Measurements from ENCODE around the gene C17orf113.
"Not testable (repeated sequence)": the region's sequence is repeated elsewhere in the genome, so short reads cannot be mapped to it uniquely, and the experiment has no call there.

Gene C17orf113

GRCh38 chr17:42016941-42017865 is 33.2 kb downstream of the C17orf113 start, which contains the start of gene DNAJC7:
Gene DNAJC7 (minus strand): TSS chr17:42017439. CDS start chr17:42017416, 23 bp downstream.
- H3K27me3 ChIP-seq (ENCODE audit: control insufficient read depth, insufficient read depth, low read length, poor library complexity, severe bottlenecking): no peaks in the 10 kb centered on the region
- peaks cover 17% of the 10 kb centered on the region for H3K4me1 ChIP-seq (ENCODE audit: control insufficient read depth, insufficient read depth, low read length)
- peak within 1 kb of the TSS; percentile 90 for H3K27ac ChIP-seq (ENCODE audit: insufficient read depth, low read depth, low read length, poor library complexity, severe bottlenecking)
- H3K36me3 ChIP-seq (ENCODE audit: control insufficient read depth, insufficient read depth, low read length): no peaks in the 10 kb centered on the region
- peak within 1 kb of the TSS; percentile 100 for H3K4me3 ChIP-seq (ENCODE audit: insufficient read depth, low read depth, low read length)
- H3K9me3 ChIP-seq (ENCODE audit: control insufficient read depth, low read length): no peaks in the 10 kb centered on the region
- WGBS, 2 experiments: 0% methylated on average over 70 of the region's 70 CpGs

- 16% methylated on average over 12 of the region's 12 CpGs for WGBS, 2 experiments
- peak overlapping the region; percentile 100 for H3K4me3 ChIP-seq (ENCODE audit: insufficient read depth, low read depth, low read length)
- H3K27me3 ChIP-seq (ENCODE audit: control insufficient read depth, insufficient read depth, low read length, poor library complexity, severe bottlenecking): no peaks in the 10 kb centered on the region
- H3K9me3 ChIP-seq (ENCODE audit: control insufficient read depth, low read length): no peaks in the 10 kb centered on the region
- H3K36me3 ChIP-seq (ENCODE audit: control insufficient read depth, insufficient read depth, low read length): no peaks in the 10 kb centered on the region
- H3K27ac ChIP-seq (ENCODE audit: insufficient read depth, low read depth, low read length, poor library complexity, severe bottlenecking): peak overlapping the region; percentile 90
- H3K4me1 ChIP-seq (ENCODE audit: control insufficient read depth, insufficient read depth, low read length): peaks cover 16% of the 10 kb centered on the region
Observed at GRCh38 chr17:42016411-42016831, 34.0 kb downstream of the C17orf113 start.

GRCh38 chr17:42013740-42014139 is 36.7 kb downstream of the C17orf113 start:
- not testable (repeated sequence) for H3K27me3 ChIP-seq (ENCODE audit: control insufficient read depth, insufficient read depth, low read length, poor library complexity, severe bottlenecking)

GRCh38 chr17:42012363-42012762 is 38.0 kb downstream of the C17orf113 start:
- 51 to 59% methylated on average over 4 of the region's 4 CpGs for WGBS, 2 experiments
- H3K4me1 ChIP-seq (ENCODE audit: control insufficient read depth, insufficient read depth, low read length); H3K27me3 ChIP-seq (ENCODE audit: control insufficient read depth, insufficient read depth, low read length, poor library complexity, severe bottlenecking); H3K27ac ChIP-seq (ENCODE audit: insufficient read depth, low read depth, low read length, poor library complexity, severe bottlenecking); H3K9me3 ChIP-seq (ENCODE audit: control insufficient read depth, low read length); H3K4me3 ChIP-seq (ENCODE audit: insufficient read depth, low read depth, low read length); H3K36me3 ChIP-seq (ENCODE audit: control insufficient read depth, insufficient read depth, low read length): not testable (repeated sequence)

More at GRCh38 chr17:42013740-42014139, 36.7 kb downstream of the C17orf113 start:
- not testable (repeated sequence) for H3K9me3 ChIP-seq (ENCODE audit: control insufficient read depth, low read length); H3K4me3 ChIP-seq (ENCODE audit: insufficient read depth, low read depth, low read length); H3K27ac ChIP-seq (ENCODE audit: insufficient read depth, low read depth, low read length, poor library complexity, severe bottlenecking); H3K36me3 ChIP-seq (ENCODE audit: control insufficient read depth, insufficient read depth, low read length); H3K4me1 ChIP-seq (ENCODE audit: control insufficient read depth, insufficient read depth, low read length)
- 94 to 98% methylated on average over 12 of the region's 12 CpGs for WGBS, 2 experiments

GRCh38 chr17:42010898-42011516 is 39.4 kb downstream of the C17orf113 start:
- H3K4me3 ChIP-seq (ENCODE audit: insufficient read depth, low read depth, low read length): no peak overlapping the region
- no peaks in the 10 kb centered on the region for H3K36me3 ChIP-seq (ENCODE audit: control insufficient read depth, insufficient read depth, low read length)
- 94 to 96% methylated on average over 3 of the region's 3 CpGs for WGBS, 2 experiments
- no peak overlapping the region for H3K27ac ChIP-seq (ENCODE audit: insufficient read depth, low read depth, low read length, poor library complexity, severe bottlenecking)
- no peaks in the 10 kb centered on the region for H3K9me3 ChIP-seq (ENCODE audit: control insufficient read depth, low read length)
- H3K4me1 ChIP-seq (ENCODE audit: control insufficient read depth, insufficient read depth, low read length): peaks cover 4% of the 10 kb centered on the region
- H3K27me3 ChIP-seq (ENCODE audit: control insufficient read depth, insufficient read depth, low read length, poor library complexity, severe bottlenecking): no peaks in the 10 kb centered on the region

GRCh38 chr17:42010266-42010680 is 40.1 kb downstream of the C17orf113 start:
- H3K4me1 ChIP-seq (ENCODE audit: control insufficient read depth, insufficient read depth, low read length): not testable (repeated sequence)

GRCh38 chr17:42009170-42009569 is 41.2 kb downstream of the C17orf113 start:
- no peaks in the 10 kb centered on the region for H3K9me3 ChIP-seq (ENCODE audit: control insufficient read depth, low read length)
- no peaks in the 10 kb centered on the region for H3K36me3 ChIP-seq (ENCODE audit: control insufficient read depth, insufficient read depth, low read length)
- H3K4me3 ChIP-seq (ENCODE audit: insufficient read depth, low read depth, low read length): no peak overlapping the region
- no peaks in the 10 kb centered on the region for H3K4me1 ChIP-seq (ENCODE audit: control insufficient read depth, insufficient read depth, low read length)
- no peak overlapping the region for H3K27ac ChIP-seq (ENCODE audit: insufficient read depth, low read depth, low read length, poor library complexity, severe bottlenecking)
- WGBS, 2 experiments: 85 to 90% methylated on average over 3 to 4 of the region's 4 CpGs
- no peaks in the 10 kb centered on the region for H3K27me3 ChIP-seq (ENCODE audit: control insufficient read depth, insufficient read depth, low read length, poor library complexity, severe bottlenecking)

More at GRCh38 chr17:42010266-42010680, 40.1 kb downstream of the C17orf113 start:
- H3K27ac ChIP-seq (ENCODE audit: insufficient read depth, low read depth, low read length, poor library complexity, severe bottlenecking); H3K36me3 ChIP-seq (ENCODE audit: control insufficient read depth, insufficient read depth, low read length); H3K4me3 ChIP-seq (ENCODE audit: insufficient read depth, low read depth, low read length); H3K9me3 ChIP-seq (ENCODE audit: control insufficient read depth, low read length); H3K27me3 ChIP-seq (ENCODE audit: control insufficient read depth, insufficient read depth, low read length, poor library complexity, severe bottlenecking): not testable (repeated sequence)
- WGBS, 2 experiments: 92 to 93% methylated on average over 9 of the region's 9 CpGs

- Histone ChIP-seq H3K27me3 (ENCODE audit: control insufficient read depth, insufficient read depth, low read length, poor library complexity, severe bottlenecking) (no peaks in the 10 kb centered on the region), H3K36me3 (ENCODE audit: control insufficient read depth, insufficient read depth, low read length) (peaks cover 9% of the 10 kb centered on the region), H3K9me3 (ENCODE audit: control insufficient read depth, low read length) (no peaks in the 10 kb centered on the region), H3K4me3 (ENCODE audit: insufficient read depth, low read depth, low read length) (no peak overlapping the region), H3K4me1 (ENCODE audit: control insufficient read depth, insufficient read depth, low read length) (no peaks in the 10 kb centered on the region), H3K27ac (ENCODE audit: insufficient read depth, low read depth, low read length, poor library complexity, severe bottlenecking) (no peak overlapping the region)
- WGBS, 2 experiments: 100% methylated on average over 1 of the region's 1 CpG
Observed at GRCh38 chr17:42005166-42005565, 45.2 kb downstream of the C17orf113 start.

GRCh38 chr17:42002792-42003301 is 47.6 kb downstream of the C17orf113 start:
- H3K4me1 ChIP-seq (ENCODE audit: control insufficient read depth, insufficient read depth, low read length): no peaks in the 10 kb centered on the region

GRCh38 chr17:42002175-42002791 is 48.1 kb downstream of the C17orf113 start:
- Histone ChIP-seq H3K36me3 (ENCODE audit: control insufficient read depth, insufficient read depth, low read length) (peaks cover 22% of the 10 kb centered on the region), H3K9me3 (ENCODE audit: control insufficient read depth, low read length) (no peaks in the 10 kb centered on the region), H3K27ac (ENCODE audit: insufficient read depth, low read depth, low read length, poor library complexity, severe bottlenecking) (no peak overlapping the region), H3K27me3 (ENCODE audit: control insufficient read depth, insufficient read depth, low read length, poor library complexity, severe bottlenecking) (no peaks in the 10 kb centered on the region), H3K4me1 (ENCODE audit: control insufficient read depth, insufficient read depth, low read length) (no peaks in the 10 kb centered on the region), H3K4me3 (ENCODE audit: insufficient read depth, low read depth, low read length) (no peak overlapping the region)
- 98% methylated on average over 6 of the region's 7 CpGs for WGBS, 2 experiments

More at GRCh38 chr17:42002792-42003301, 47.6 kb downstream of the C17orf113 start:
- Histone ChIP-seq H3K36me3 (ENCODE audit: control insufficient read depth, insufficient read depth, low read length) (peaks cover 18% of the 10 kb centered on the region), H3K27me3 (ENCODE audit: control insufficient read depth, insufficient read depth, low read length, poor library complexity, severe bottlenecking) (no peaks in the 10 kb centered on the region), H3K9me3 (ENCODE audit: control insufficient read depth, low read length) (no peaks in the 10 kb centered on the region), H3K4me3 (ENCODE audit: insufficient read depth, low read depth, low read length) (no peak overlapping the region), H3K27ac (ENCODE audit: insufficient read depth, low read depth, low read length, poor library complexity, severe bottlenecking) (no peak overlapping the region)
- WGBS, 2 experiments: 92 to 95% methylated on average over 3 of the region's 3 CpGs
